ENCODE results near the gene AZGP1. TPM values are rescaled to one million over a fixed set of nuclear protein-coding genes. Genes with fewer than 3 reads are reported as not detected.

AZGP1 gene
- total and polyA plus RNA-seq, 2 of the 13 experiments (the other 11 are each of a cell fraction or from before 2014, with no cell fraction given): 93.8 to 229 TPM

- TF ChIP-seq RNF2 (conservative IDR thresholded peaks at IDR 0.05; ENCODE audit: low read depth) (peak; percentile 93), ZNF878 (CRISPR knock-in tag; IDR thresholded peaks at IDR 0.05) (peak; percentile 67; the same call in 1 of the 2 replicates), ZNF317 (CRISPR knock-in tag; IDR thresholded peaks at IDR 0.05) (peak; percentile 26; the same call in 1 of the 2 replicates), ZNF451 (CRISPR knock-in tag; IDR thresholded peaks at IDR 0.05) (peak; percentile 46), GATA4 (IDR thresholded peaks at IDR 0.05; ENCODE audit: borderline replicate concordance, low read depth) (no peak), ZNF276 (CRISPR knock-in tag; IDR thresholded peaks at IDR 0.05; ENCODE audit: low read depth) (no peak), ZNF513 (CRISPR knock-in tag; conservative IDR thresholded peaks at IDR 0.05) (no peak), ZBTB38 (CRISPR knock-in tag; IDR thresholded peaks at IDR 0.05) (peak; percentile 92), ELF1 (CRISPR knock-in tag; IDR thresholded peaks at IDR 0.05) (peak; percentile 94), SIX4 (CRISPR knock-in tag; IDR thresholded peaks at IDR 0.05) (peak; percentile 67), ZNF547 (CRISPR knock-in tag; IDR thresholded peaks at IDR 0.05) (peak; percentile 94), ETS1 (CRISPR knock-in tag; IDR thresholded peaks at IDR 0.05) (0 out of 2 replicates have a peak, but pooled peaks have one; percentile 80)
- TF ChIP-seq, protein P1, sequence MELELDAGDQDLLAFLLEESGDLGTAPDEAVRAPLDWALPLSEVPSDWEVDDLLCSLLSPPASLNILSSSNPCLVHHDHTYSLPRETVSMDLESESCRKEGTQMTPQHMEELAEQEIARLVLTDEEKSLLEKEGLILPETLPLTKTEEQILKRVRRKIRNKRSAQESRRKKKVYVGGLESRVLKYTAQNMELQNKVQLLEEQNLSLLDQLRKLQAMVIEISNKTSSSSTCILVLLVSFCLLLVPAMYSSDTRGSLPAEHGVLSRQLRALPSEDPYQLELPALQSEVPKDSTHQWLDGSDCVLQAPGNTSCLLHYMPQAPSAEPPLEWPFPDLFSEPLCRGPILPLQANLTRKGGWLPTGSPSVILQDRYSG (CRISPR knock-in tag; IDR thresholded peaks at IDR 0.05): peak; percentile 85
- TF ChIP-seq, protein P2, sequence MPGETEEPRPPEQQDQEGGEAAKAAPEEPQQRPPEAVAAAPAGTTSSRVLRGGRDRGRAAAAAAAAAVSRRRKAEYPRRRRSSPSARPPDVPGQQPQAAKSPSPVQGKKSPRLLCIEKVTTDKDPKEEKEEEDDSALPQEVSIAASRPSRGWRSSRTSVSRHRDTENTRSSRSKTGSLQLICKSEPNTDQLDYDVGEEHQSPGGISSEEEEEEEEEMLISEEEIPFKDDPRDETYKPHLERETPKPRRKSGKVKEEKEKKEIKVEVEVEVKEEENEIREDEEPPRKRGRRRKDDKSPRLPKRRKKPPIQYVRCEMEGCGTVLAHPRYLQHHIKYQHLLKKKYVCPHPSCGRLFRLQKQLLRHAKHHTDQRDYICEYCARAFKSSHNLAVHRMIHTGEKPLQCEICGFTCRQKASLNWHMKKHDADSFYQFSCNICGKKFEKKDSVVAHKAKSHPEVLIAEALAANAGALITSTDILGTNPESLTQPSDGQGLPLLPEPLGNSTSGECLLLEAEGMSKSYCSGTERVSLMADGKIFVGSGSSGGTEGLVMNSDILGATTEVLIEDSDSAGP (CRISPR knock-in tag; IDR thresholded peaks at IDR 0.05; ENCODE audit: borderline replicate concordance): peak; percentile 84
- TF ChIP-seq, protein P3, sequence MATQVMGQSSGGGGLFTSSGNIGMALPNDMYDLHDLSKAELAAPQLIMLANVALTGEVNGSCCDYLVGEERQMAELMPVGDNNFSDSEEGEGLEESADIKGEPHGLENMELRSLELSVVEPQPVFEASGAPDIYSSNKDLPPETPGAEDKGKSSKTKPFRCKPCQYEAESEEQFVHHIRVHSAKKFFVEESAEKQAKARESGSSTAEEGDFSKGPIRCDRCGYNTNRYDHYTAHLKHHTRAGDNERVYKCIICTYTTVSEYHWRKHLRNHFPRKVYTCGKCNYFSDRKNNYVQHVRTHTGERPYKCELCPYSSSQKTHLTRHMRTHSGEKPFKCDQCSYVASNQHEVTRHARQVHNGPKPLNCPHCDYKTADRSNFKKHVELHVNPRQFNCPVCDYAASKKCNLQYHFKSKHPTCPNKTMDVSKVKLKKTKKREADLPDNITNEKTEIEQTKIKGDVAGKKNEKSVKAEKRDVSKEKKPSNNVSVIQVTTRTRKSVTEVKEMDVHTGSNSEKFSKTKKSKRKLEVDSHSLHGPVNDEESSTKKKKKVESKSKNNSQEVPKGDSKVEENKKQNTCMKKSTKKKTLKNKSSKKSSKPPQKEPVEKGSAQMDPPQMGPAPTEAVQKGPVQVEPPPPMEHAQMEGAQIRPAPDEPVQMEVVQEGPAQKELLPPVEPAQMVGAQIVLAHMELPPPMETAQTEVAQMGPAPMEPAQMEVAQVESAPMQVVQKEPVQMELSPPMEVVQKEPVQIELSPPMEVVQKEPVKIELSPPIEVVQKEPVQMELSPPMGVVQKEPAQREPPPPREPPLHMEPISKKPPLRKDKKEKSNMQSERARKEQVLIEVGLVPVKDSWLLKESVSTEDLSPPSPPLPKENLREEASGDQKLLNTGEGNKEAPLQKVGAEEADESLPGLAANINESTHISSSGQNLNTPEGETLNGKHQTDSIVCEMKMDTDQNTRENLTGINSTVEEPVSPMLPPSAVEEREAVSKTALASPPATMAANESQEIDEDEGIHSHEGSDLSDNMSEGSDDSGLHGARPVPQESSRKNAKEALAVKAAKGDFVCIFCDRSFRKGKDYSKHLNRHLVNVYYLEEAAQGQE (IDR thresholded peaks at IDR 0.05; ENCODE audit: borderline replicate concordance in 1 of 2, low read depth in 1 of 2, low read length in 2 of 2): peak in 1 of 2 experiments; percentile 77; a peak in 1 of 4 replicates
- TF ChIP-seq, protein P4, sequence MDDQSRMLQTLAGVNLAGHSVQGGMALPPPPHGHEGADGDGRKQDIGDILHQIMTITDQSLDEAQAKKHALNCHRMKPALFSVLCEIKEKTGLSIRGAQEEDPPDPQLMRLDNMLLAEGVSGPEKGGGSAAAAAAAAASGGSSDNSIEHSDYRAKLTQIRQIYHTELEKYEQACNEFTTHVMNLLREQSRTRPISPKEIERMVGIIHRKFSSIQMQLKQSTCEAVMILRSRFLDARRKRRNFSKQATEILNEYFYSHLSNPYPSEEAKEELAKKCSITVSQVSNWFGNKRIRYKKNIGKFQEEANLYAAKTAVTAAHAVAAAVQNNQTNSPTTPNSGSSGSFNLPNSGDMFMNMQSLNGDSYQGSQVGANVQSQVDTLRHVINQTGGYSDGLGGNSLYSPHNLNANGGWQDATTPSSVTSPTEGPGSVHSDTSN (CRISPR knock-in tag; IDR thresholded peaks at IDR 0.05; ENCODE audit: borderline replicate concordance): no peak
Measured at GRCh38 chr7:99997545-99998137, 21.8 kb upstream of the AZGP1 start (continued).

All from HepG2 (cell line).